ENCODE results near the gene PNRC1.
A peak's percentile ranks its signal among the peaks of the same experiment; 100 is the strongest.

PNRC1 gene

DNA sequence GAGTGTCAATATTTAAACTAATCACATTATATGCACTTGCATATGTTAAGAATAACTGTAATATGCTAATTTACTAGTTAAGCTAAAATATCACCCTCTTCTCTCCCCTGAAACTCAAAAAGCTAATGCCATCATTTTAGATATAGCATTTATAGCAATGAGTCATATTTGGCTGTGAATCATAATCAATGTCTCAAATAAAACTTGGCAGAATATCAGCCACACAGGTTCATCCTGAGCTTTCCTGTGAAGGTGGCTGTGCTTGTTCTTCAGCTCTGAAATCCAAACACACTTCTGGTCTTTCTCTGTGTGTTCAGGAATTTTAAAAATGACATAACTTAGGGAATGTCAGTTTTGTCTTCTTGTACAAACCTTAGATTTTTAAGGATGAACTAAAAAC is 12.8 kb upstream of the PNRC1 start:
- no peaks in the 10 kb centered on the region for H3K4me1 Mint-ChIP-seq (ENCODE audit: low read depth in 2 of 2)
- no peaks in the 10 kb centered on the region for H3K36me3 Mint-ChIP-seq (ENCODE audit: insufficient read depth)
- H3K9me3 Mint-ChIP-seq, result no peaks in the 10 kb centered on the region
- no peak overlapping the region for H3K27ac Mint-ChIP-seq
- ATAC-seq (replicated peaks), result no peak
- no peak overlapping the region for H3K4me3 Mint-ChIP-seq
- no peak for DNase-seq
- peaks cover 15 to 24% of the 10 kb centered on the region in 2 donors for H3K27me3 Mint-ChIP-seq

DNA sequence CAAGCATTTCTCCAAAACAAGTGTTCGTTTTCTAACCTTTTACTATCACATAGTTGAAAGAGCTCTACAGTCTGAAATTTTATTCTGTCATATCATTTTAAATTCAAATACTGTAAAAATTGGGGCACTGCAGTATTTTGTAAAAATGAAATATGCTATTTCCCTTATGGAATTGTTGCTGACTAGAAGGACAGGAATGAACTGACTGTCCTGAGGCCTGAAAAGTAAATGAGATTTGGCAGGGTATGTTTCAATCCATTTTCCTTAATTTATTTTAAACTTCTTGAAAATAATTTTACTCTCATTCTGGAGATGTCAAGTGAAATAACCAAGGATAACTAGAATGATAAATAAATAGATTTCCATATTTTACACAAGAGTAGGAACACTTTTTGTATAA is 11.9 kb upstream of the PNRC1 start:
- Mint-ChIP-seq H3K4me3 (no peak overlapping the region), H3K9me3 (no peaks in the 10 kb centered on the region), H3K27ac (no peak overlapping the region)

DNA sequence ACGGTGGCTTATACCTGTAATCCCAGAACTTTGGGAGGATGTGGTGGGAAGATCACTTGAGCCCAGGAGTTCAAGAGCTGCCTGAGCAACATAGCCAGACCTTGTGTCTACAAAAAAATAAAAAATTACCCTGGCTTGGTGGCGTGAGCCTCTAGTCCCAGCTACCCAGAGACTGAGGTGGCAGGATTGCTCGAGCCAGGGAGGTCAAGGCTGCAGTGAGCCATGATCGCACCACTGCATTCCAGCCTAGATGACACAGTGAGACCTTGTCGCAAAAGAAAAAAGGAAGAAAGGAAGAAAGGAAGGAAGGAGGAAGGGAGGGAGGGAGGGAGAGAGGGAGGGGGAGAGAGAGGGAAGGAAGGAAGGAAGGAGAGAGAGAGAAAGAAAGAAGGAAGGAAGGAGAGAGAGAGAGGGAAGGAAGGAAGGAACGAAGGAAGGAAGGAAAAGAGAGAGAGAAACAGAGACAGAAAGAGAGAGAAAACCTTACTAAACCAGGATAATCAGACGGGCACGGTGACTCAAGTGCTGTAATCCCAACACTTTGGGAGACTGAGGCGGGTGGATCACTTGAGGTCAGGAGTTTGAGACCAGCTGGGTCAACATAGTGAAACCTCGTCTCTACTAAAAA is 10.9 kb upstream of the PNRC1 start:
- H3K4me3 Mint-ChIP-seq, result no peak overlapping the region
- peak overlapping the region in 1 of 2 donors; percentile 46 for H3K27ac Mint-ChIP-seq
- H3K4me1 Mint-ChIP-seq (ENCODE audit: low read depth in 2 of 2), result no peaks in the 10 kb centered on the region
- H3K27me3 Mint-ChIP-seq, result peaks cover 15 to 24% of the 10 kb centered on the region in 2 donors
- H3K36me3 Mint-ChIP-seq (ENCODE audit: insufficient read depth), result no peaks in the 10 kb centered on the region
- ATAC-seq (replicated peaks), result no peak
- H3K9me3 Mint-ChIP-seq, result no peaks in the 10 kb centered on the region
- DNase-seq, result no peak

More for the DNA sequence above, 11.9 kb upstream of the PNRC1 start:
- Mint-ChIP-seq H3K4me1 (ENCODE audit: low read depth in 2 of 2) (no peaks in the 10 kb centered on the region), H3K27me3 (peaks cover 15 to 24% of the 10 kb centered on the region in 2 donors), H3K36me3 (ENCODE audit: insufficient read depth) (no peaks in the 10 kb centered on the region)
- no peak for DNase-seq
- ATAC-seq (replicated peaks), result no peak

DNA sequence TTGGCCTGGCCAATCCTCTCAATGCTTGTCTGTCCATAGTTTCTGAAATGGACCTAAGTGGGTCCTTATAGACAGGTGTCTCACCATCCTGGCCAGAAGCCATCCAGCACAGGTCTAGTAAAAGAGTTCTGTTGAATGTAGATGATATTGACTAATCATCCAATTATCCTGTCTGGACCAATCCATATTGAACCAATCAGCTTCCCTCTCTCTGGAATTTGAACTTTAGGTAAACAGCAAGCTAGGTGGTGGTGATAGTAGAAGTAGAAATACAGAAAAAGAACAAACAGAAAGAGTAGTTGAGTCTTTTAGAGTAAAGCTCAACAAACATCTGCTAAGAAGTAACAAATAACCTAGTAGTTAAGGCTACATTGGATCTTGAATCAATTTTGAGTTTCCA is 9.5 kb upstream of the PNRC1 start:
- peaks cover 15 to 24% of the 10 kb centered on the region in 2 donors for H3K27me3 Mint-ChIP-seq

DNA sequence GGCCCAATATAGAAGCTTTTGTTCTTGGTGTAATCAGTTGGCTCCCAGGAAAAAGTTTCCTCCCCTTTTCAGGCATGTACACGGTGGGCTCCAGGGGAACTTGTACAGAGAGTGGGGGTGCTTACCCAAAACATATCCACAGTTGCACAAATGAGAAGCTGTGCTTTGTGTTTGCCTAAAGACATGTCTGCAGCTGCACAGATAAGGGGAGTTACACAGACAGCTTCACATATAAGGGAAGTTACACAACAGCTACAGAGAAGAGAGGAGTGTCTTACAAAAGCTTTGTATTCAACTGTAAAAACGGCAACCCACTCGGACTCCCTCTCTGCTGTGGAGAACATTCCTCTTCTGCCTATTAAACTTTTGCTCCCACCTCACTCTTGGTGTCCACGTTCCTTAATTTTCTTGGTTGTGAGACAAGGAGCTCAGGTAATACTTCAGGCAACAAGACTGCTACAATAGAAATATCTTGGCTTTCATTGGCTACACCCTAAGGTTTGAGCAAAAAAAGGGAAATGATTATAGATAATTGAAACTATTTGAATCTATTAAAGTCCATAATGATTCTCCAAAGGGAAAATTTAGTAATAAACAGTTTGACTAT is 7.4 kb upstream of the PNRC1 start:
- H3K27ac Mint-ChIP-seq, result no peak overlapping the region
- ATAC-seq (replicated peaks) (no peak), DNase-seq (no peak)
- no peaks in the 10 kb centered on the region for H3K9me3 Mint-ChIP-seq
- H3K4me3 Mint-ChIP-seq, result no peak overlapping the region
- H3K27me3 Mint-ChIP-seq, result peaks cover 6 to 9% of the 10 kb centered on the region in 2 donors
- H3K4me1 Mint-ChIP-seq (ENCODE audit: low read depth in 2 of 2), result peaks cover 0 to 1% of the 10 kb centered on the region in 2 donors
- H3K36me3 Mint-ChIP-seq (ENCODE audit: insufficient read depth), result no peaks in the 10 kb centered on the region

More for the DNA sequence above, 9.5 kb upstream of the PNRC1 start:
- H3K27ac Mint-ChIP-seq, result no peak overlapping the region
- no peaks in the 10 kb centered on the region for H3K9me3 Mint-ChIP-seq
- no peaks in the 10 kb centered on the region for H3K4me1 Mint-ChIP-seq (ENCODE audit: low read depth in 2 of 2)
- no peak overlapping the region for H3K4me3 Mint-ChIP-seq
- H3K36me3 Mint-ChIP-seq (ENCODE audit: insufficient read depth), result no peaks in the 10 kb centered on the region
- no peak for DNase-seq
- no peak for ATAC-seq (replicated peaks)

DNA sequence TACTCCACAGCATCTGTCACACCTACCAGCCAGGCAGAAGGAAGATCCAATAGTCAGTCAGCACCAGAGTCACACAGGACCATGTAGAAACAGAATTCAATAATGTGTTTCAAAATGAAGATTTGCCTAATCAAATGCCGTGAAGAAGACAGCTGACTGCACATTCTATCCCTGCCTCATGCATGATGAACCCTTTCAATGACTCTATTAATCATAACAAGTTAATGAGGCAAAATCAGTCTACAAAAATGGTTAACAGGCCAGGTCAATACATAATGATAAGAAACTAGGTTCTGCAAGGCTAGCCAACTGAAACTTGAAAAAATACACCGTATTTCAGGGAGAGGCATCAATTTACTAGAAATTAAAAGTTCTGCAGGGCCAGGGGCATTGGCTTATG is 6.7 kb upstream of the PNRC1 start:
- H3K36me3 Mint-ChIP-seq (ENCODE audit: insufficient read depth), result no peaks in the 10 kb centered on the region
- H3K27me3 Mint-ChIP-seq, result peaks cover 6 to 8% of the 10 kb centered on the region in 2 donors
- no peaks in the 10 kb centered on the region for H3K9me3 Mint-ChIP-seq
- DNase-seq (no peak), ATAC-seq (replicated peaks) (no peak)
- H3K4me1 Mint-ChIP-seq (ENCODE audit: low read depth in 2 of 2), result peaks cover 0 to 3% of the 10 kb centered on the region in 2 donors
- H3K27ac Mint-ChIP-seq, result no peak overlapping the region
- no peak overlapping the region for H3K4me3 Mint-ChIP-seq

DNA sequence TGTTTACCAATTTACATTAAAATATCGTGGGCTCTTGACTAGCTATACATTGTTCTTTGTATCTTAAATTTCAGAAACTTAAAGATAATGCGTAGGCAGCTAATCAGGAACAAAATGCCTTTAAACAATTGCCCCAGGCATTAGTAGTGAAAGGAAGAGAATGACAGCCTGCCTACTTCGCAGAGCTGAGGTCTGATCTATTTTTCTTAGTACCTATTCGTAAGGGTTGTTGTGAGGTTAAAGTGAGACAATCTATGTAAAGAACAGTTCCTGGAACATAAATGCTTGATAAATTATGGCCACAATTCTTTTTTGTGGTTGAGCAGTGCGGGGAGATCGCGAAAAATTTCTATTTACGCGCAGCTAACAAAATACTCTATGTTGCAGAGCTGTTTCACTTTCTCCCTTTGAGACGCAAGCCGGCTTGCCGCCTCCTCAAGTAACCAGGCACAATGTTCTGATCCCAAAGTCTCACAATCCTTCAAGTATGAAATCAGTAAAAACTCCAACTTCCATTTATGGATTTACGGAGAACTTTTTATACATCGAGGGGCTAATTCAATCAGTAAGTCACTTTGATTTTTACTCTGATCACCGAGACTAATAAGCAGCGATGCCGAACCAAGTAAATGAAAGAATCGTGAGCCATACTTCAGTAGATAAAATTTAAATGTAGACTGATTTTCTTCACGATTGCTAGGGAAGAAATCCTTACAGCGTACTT is 878 bp upstream of the PNRC1 start:
- H3K4me3 Mint-ChIP-seq, result peak overlapping the region; percentile 87 to 94
- peak; percentile 39 for ATAC-seq (replicated peaks)
- H3K27me3 Mint-ChIP-seq, result no peaks in the 10 kb centered on the region
- H3K9me3 Mint-ChIP-seq, result no peaks in the 10 kb centered on the region
- peak; percentile 48 to 68 (median 54) for DNase-seq
- peaks cover 57% of the 10 kb centered on the region for H3K36me3 Mint-ChIP-seq (ENCODE audit: insufficient read depth)
- H3K4me1 Mint-ChIP-seq (ENCODE audit: low read depth in 2 of 2), result peaks cover 19 to 25% of the 10 kb centered on the region in 2 donors
- H3K27ac Mint-ChIP-seq, result peak overlapping the region; percentile 96 to 98

DNA sequence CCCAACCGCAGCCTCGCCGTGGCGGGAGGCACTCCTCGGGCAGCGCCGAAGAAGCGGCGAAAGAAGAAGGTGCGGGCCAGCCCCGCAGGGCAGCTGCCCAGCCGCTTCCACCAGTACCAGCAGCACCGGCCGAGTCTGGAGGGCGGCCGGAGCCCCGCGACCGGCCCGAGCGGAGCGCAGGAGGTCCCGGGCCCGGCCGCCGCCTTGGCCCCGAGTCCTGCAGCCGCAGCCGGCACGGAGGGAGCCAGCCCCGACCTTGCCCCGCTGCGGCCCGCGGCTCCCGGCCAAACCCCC is 525 bp downstream of the PNRC1 start:
- Mint-ChIP-seq H3K27ac (peak overlapping the region; percentile 96 to 98), H3K4me3 (peak overlapping the region; percentile 87 to 94), H3K4me1 (ENCODE audit: low read depth in 2 of 2) (peaks cover 26 to 29% of the 10 kb centered on the region in 2 donors), H3K36me3 (ENCODE audit: insufficient read depth) (peaks cover 71% of the 10 kb centered on the region), H3K27me3 (no peaks in the 10 kb centered on the region), H3K9me3 (no peaks in the 10 kb centered on the region)
- no peak for DNase-seq
- no peak for ATAC-seq (replicated peaks)

DNA sequence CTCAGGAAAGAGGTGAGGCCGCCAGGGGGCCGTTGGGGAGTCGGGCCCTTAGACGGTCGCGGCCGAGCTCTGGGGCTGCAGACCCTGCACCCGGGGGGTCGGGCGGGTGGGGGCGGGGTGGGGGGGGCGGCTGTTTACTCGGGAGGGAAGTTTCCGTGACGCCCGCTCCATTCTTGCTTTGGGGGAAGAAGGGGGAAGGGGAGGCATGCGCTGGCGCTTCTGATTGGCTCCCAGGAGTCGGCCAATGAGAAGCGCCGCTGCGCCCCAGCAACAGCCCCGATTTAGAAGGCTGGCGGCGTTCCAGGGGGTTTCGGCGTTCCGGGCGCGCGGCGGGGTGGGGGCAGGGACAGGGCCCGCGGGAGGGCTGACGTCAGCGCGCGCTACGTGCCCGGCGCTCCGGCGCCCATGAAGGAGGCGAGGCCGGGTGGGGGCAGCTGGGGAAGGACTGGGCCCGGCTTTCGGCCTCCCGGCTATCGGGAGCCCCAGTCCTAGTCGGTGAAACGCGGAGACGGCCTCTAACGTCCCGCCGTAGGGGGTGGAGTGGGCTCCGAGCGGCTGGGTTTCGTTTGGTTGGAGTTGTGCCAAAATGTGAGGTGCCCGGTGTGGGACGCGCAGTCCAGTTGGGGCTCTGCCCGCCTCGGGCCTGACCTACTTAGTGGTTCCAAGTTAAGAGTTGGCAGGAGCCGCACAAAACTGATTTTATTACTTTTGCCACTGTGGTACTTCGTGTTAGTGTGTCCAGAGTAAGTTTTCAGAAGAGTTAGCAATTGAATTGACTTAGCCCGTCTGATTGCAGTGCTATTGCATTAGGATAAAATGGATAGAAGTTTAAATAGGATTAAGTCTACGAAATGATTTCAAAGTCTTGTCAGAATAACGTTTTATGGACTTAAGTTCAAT is 1.1 kb downstream of the PNRC1 start:
- peaks cover 29 to 34% of the 10 kb centered on the region in 2 donors for H3K4me1 Mint-ChIP-seq (ENCODE audit: low read depth in 2 of 2)
- no peaks in the 10 kb centered on the region for H3K9me3 Mint-ChIP-seq
- ATAC-seq (replicated peaks) (peak; percentile 59), DNase-seq (peak; percentile 98 to 99 (median 98))
- peak overlapping the region; percentile 87 to 94 for H3K4me3 Mint-ChIP-seq
- H3K27me3 Mint-ChIP-seq, result no peaks in the 10 kb centered on the region
- H3K36me3 Mint-ChIP-seq (ENCODE audit: insufficient read depth), result peaks cover 77% of the 10 kb centered on the region
- peak overlapping the region; percentile 96 to 98 for H3K27ac Mint-ChIP-seq

DNA sequence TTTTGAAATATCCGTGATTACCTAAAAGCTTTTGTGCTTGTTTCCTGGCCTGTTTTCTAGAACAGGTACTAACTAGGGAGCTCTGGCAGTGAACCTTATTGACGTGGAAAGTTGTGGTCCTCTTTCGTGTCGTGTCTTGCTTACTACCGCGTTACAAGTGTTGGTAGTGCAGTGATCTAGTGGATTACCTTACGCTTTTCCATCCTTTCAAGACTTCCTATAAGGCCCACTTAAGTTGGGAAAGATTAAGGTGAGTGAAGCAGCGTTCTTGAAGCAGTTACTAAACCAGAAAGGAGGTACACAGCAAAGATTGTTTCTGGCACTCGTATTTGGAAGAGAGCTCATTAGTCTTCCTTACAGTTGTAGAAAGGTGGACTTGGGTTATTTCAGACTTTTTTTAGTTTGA is 1.9 kb downstream of the PNRC1 start:
- DNase-seq, result no peak
- no peak for ATAC-seq (replicated peaks)
- Mint-ChIP-seq H3K4me1 (ENCODE audit: low read depth in 2 of 2) (peaks cover 33 to 40% of the 10 kb centered on the region in 2 donors), H3K27ac (peak overlapping the region; percentile 96 to 98), H3K4me3 (peak overlapping the region; percentile 87 to 94), H3K9me3 (no peaks in the 10 kb centered on the region), H3K27me3 (no peaks in the 10 kb centered on the region), H3K36me3 (ENCODE audit: insufficient read depth) (peaks cover 85% of the 10 kb centered on the region)

DNA sequence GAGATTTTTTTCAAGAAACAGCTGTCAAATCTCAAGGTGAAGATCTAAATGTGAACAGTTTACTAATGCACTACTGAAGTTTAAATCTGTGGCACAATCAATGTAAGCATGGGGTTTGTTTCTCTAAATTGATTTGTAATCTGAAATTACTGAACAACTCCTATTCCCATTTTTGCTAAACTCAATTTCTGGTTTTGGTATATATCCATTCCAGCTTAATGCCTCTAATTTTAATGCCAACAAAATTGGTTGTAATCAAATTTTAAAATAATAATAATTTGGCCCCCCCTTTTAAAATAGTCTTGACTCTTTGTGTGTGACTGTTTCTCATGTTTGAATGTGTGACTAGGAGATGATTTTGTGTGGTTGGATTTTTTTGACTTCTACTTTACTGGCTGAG is 4.0 kb downstream of the PNRC1 start:
- Mint-ChIP-seq H3K27ac (peak overlapping the region in 1 of 2 donors; percentile 49), H3K36me3 (ENCODE audit: insufficient read depth) (peaks cover 86% of the 10 kb centered on the region), H3K9me3 (no peaks in the 10 kb centered on the region), H3K27me3 (no peaks in the 10 kb centered on the region), H3K4me1 (ENCODE audit: low read depth in 2 of 2) (peaks cover 35 to 47% of the 10 kb centered on the region in 2 donors), H3K4me3 (peak overlapping the region; percentile 47 to 54)
- DNase-seq (no peak), ATAC-seq (replicated peaks) (no peak)

DNA sequence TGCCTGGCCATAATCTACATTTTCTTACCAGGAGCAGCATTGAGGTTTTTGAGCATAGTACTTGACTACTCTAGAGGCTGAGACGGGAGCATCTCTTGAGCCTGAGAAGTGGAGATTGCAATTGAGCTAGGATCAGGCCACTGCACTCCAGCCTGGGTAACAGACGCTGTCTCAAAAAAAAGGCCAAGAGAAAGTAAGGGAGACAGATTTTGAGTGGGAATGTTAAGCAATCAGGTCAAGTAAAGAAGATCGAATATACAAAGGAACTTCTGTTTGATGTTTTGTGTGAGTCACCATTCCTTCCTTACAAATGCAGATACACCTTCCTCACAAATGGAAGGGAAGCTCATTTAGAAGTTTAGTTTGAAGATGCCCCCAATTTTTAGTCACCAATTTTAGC is 4.4 kb downstream of the PNRC1 start:
- no peaks in the 10 kb centered on the region for H3K27me3 Mint-ChIP-seq
- ATAC-seq (replicated peaks) (no peak), DNase-seq (no peak)
- H3K4me1 Mint-ChIP-seq (ENCODE audit: low read depth in 2 of 2), result peaks cover 35 to 47% of the 10 kb centered on the region in 2 donors
- peak overlapping the region; percentile 47 to 54 for H3K4me3 Mint-ChIP-seq
- H3K9me3 Mint-ChIP-seq, result no peaks in the 10 kb centered on the region
- peak overlapping the region; percentile 49 to 72 for H3K27ac Mint-ChIP-seq
- H3K36me3 Mint-ChIP-seq (ENCODE audit: insufficient read depth), result peaks cover 82% of the 10 kb centered on the region
